Uterine smooth muscle cell (primary cell): ENCODE measurements around the gene TNRC6A. TPM values are rescaled to one million over a fixed set of nuclear protein-coding genes. Genes with fewer than 3 reads are reported as not detected.

Source experiments
- total RNA-seq: library from RNA; depleted of rRNA; stranded (reverse); fragments of >200 nt; gene quantifications from 2 replicates; pipeline ENCODE4 v1.2.3, GENCODE V29; 2014

Gene TNRC6A
- 32.7 and 36.9 TPM in 2 replicates for total RNA-seq

DNA sequence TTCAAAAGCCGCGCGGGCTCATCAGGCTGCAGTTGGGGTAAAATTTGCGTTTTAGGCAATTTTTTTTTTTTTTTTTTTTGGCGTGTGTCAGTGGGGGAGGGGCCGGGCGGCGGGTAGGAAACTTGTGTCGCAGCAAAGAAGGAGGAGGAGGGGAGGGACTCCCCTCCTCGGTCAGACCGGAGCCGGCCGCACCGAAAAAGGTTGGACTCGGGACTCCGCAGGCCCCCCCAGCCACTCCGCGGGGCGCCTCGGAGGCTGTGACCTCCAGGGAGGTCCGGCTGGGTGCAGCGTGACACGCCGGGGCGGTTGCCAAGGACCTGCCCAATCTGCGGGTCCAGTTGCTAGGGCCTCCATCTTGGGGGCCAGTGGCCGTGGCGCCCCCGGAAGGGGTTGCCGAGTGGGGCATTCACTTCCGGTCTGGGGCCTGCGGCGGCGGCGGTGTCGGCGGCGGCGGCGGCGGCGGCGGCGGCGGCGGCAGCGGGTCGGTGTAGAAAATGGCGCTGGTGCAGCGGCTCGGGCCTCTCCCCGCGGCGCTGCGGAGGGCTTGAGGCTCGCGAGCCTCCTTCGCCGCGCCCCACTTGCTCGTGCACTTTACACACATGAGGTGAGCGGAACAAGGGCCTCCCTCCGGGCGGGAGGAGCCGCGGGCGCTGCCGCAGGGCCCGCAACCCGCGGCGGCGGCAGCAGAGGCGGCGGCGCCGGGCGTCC is at the start of gene TNRC6A:
Gene TNRC6A (plus strand): TSS at position 409 of the 708 bp plus-strand sequence. CDS start 191 bp downstream, at position 600.

DNA sequence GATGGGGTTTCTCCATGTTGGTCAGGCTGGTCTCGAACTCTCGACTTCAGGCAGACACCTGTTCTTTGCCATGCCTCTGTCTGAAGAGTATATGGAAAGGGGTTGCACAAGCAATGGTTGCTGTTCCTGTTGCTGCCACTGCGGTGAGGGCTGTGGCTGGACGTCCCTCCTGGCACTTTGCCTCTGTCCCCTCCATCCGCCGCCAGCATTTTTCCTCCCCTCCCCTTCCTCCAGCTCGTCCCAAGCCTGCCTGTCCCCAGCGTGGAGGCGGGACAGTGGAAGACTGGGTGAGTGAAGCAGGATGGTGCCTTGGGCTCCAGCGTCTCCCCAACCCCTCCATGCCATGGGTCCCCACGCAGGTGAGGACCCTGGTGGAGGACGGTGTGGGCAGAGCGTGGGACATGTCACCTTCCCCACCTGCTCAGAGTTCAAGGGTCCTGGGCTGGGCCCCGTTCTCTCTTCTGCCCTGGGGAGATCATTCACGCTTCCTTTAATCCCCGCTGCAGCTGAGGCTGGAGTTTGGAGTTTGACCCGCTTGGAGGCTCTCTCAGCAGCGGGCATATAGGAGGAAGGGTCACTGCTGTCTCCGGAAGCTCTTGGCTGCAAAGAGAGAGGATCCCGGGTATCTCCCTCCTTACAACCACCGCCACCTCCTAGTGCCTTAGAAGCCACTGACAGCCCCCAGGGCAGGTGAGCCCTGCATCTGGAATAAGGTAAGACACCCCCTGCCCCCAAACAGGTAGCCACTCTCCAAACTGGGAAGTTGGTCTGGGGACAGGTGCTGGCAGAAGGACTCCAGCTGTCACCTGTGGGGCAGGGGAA is 116.5 kb downstream of the TNRC6A start, which contains the start of gene SLC5A11:
Gene SLC5A11 (plus strand): TSS at position 238 of the 822 bp plus-strand sequence. CDS start 12,681 bp downstream, outside the sequence.

Other genes starting within 250 kb of the TNRC6A start
- 20.5 and 21.1 TPM in 2 replicates for gene RBBP6, start 190.1 kb upstream of the TNRC6A start, total RNA-seq
- gene SLC5A11, start 116.3 kb downstream of the TNRC6A start, total RNA-seq, result under 0.01 TPM in 1 of 2 replicates, not detected in the other